Measurements from ENCODE around the gene RNF220.

GRCh38 chr1:44663417-44663816 is 258.4 kb downstream of the RNF220 start:
- TF ChIP-seq CREB5 (CRISPR knock-in tag; IDR thresholded peaks at IDR 0.05; ENCODE audit: low read depth): no peak
- no peak for TF ChIP-seq PATZ1 (CRISPR knock-in tag; IDR thresholded peaks at IDR 0.05; ENCODE audit: borderline replicate concordance)
- TF ChIP-seq ARNTL (CRISPR knock-in tag; IDR thresholded peaks at IDR 0.05; ENCODE audit: borderline replicate concordance, low read depth): no peak
- no peak for TF ChIP-seq ZNF565 (CRISPR knock-in tag; conservative IDR thresholded peaks at IDR 0.05; ENCODE audit: low read depth)
- no peak for TF ChIP-seq ISL1 (CRISPR knock-in tag; IDR thresholded peaks at IDR 0.05)
- no peak for TF ChIP-seq ZFP3 (CRISPR knock-in tag; IDR thresholded peaks at IDR 0.05)
- TF ChIP-seq CSDC2 (CRISPR knock-in tag; IDR thresholded peaks at IDR 0.05): no peak
- TF ChIP-seq POU6F1 (CRISPR knock-in tag; IDR thresholded peaks at IDR 0.05; ENCODE audit: borderline replicate concordance, low read depth): no peak

All from SK-N-SH treated with all-trans-retinoic acid at 6 μM for 48 hours (cell line).